NCI-H187 treated with DMSO at 0.1 percent for 48 hours (cell line): Measurements from ENCODE around the gene FNDC3B.
"Not testable (repeated sequence)": the region's sequence is repeated elsewhere in the genome, so short reads cannot be mapped to it uniquely, and the experiment has no call there.

Experiments
- DNase-seq: peaks from one replicate; lab custom pipeline; 2025; lab: John Stamatoyannopoulos, UW

FNDC3B gene

GRCh38 chr3:172033396-172033795 lies 6.0 kb upstream of the FNDC3B start:
- no peak for DNase-seq

- DNase-seq, result no peak
These were observed 4.3 kb upstream of the FNDC3B start for GRCh38 chr3:172034786-172035685.

GRCh38 chr3:172036541-172037215 lies 2.7 kb upstream of the FNDC3B start:
- DNase-seq, result no peak

GRCh38 chr3:172038798-172039435 lies 461 bp upstream of the FNDC3B start:
- no peak for DNase-seq

GRCh38 chr3:172040078-172040980 lies 951 bp downstream of the FNDC3B start:
- no peak for DNase-seq

GRCh38 chr3:172040981-172041963 lies 1.9 kb downstream of the FNDC3B start:
- no peak for DNase-seq

- no peak for DNase-seq
These were observed 2.8 kb downstream of the FNDC3B start for GRCh38 chr3:172042136-172042662.

GRCh38 chr3:172042663-172043179 lies 3.3 kb downstream of the FNDC3B start:
- not testable (repeated sequence) for DNase-seq

- DNase-seq, result no peak
These were observed 3.9 kb downstream of the FNDC3B start for GRCh38 chr3:172043233-172043632.

GRCh38 chr3:172043766-172044165 lies 4.4 kb downstream of the FNDC3B start:
- DNase-seq, result no peak

- DNase-seq, result no peak
These were observed 5.6 kb downstream of the FNDC3B start for GRCh38 chr3:172044833-172045585.

GRCh38 chr3:172046268-172046915 lies 7.0 kb downstream of the FNDC3B start:
- DNase-seq, result no peak

GRCh38 chr3:172047567-172048115 lies 8.3 kb downstream of the FNDC3B start:
- no peak for DNase-seq

GRCh38 chr3:172048599-172048998 lies 9.2 kb downstream of the FNDC3B start:
- DNase-seq, result no peak

- DNase-seq, result no peak
These were observed 12.1 kb downstream of the FNDC3B start for GRCh38 chr3:172051310-172051956.

- DNase-seq, result no peak
These were observed 12.6 kb downstream of the FNDC3B start for GRCh38 chr3:172051957-172052354.

GRCh38 chr3:172052405-172052804 lies 13.0 kb downstream of the FNDC3B start:
- no peak for DNase-seq
